ENCODE measurements around the gene CSTPP1. TPM values are rescaled to one million over a fixed set of nuclear protein-coding genes. Genes with fewer than 3 reads are reported as not detected.

Gene CSTPP1
- total RNA-seq, 1 experiment from 2014 or later = 88.3 TPM

- TF ChIP-seq, protein P1, sequence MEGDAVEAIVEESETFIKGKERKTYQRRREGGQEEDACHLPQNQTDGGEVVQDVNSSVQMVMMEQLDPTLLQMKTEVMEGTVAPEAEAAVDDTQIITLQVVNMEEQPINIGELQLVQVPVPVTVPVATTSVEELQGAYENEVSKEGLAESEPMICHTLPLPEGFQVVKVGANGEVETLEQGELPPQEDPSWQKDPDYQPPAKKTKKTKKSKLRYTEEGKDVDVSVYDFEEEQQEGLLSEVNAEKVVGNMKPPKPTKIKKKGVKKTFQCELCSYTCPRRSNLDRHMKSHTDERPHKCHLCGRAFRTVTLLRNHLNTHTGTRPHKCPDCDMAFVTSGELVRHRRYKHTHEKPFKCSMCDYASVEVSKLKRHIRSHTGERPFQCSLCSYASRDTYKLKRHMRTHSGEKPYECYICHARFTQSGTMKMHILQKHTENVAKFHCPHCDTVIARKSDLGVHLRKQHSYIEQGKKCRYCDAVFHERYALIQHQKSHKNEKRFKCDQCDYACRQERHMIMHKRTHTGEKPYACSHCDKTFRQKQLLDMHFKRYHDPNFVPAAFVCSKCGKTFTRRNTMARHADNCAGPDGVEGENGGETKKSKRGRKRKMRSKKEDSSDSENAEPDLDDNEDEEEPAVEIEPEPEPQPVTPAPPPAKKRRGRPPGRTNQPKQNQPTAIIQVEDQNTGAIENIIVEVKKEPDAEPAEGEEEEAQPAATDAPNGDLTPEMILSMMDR (conservative IDR thresholded peaks at IDR 0.05) = no peak
- no peak for TF ChIP-seq EZH2 (IDR thresholded peaks at IDR 0.05; ENCODE audit: low read depth)
- no TSS peak for BruUV-seq (replicated peaks)
- CTCF ChIA-PET = no interaction called here
- Histone ChIP-seq H3K27me3 (ENCODE audit: insufficient read depth, low read depth) (no peaks in the 10 kb centered on the region), H2AFZ (no peak overlapping the region), H3K9me2 (ENCODE audit: insufficient read depth) (no peaks in the 10 kb centered on the region), H4K20me1 (ENCODE audit: insufficient read depth) (peaks cover 24% of the 10 kb centered on the region), H3K4me2 (no peak overlapping the region), H3K36me3 (ENCODE audit: low read depth) (peaks cover 17% of the 10 kb centered on the region), H3K4me3 (no peak overlapping the region), H3K79me2 (ENCODE audit: low read depth) (no peaks in the 10 kb centered on the region), H3K9me3 (ENCODE audit: insufficient read depth, low read depth) (no peaks in the 10 kb centered on the region), H3F3A (ENCODE audit: insufficient read depth, low read depth) (peaks cover 29% of the 10 kb centered on the region; the same call in 1 of the 2 replicates), H3K4me1 (replicated peaks; ENCODE audit: insufficient read depth) (no peaks in the 10 kb centered on the region), H3K27ac (no peak overlapping the region)
- intact Hi-C loops (cut with micrococcal nuclease; ENCODE audit: unreplicated experiment) = no loop called here
- DNase-seq = no peak
- POLR2A ChIA-PET (ENCODE audit: unreplicated experiment) = interaction anchor here (0.5 kb wide), 1 partner anchor 249 kb away, joined by 9 read pairs; no protein-coding TSS in a partner anchor
Measured at GRCh38 chr11:47164321-47164720, 227.8 kb downstream of the CSTPP1 start.

- Histone ChIP-seq H3F3A (ENCODE audit: insufficient read depth, low read depth) (peaks cover 32% of the 10 kb centered on the region; the same call in 1 of the 2 replicates), H3K36me3 (ENCODE audit: low read depth) (peaks cover 24% of the 10 kb centered on the region), H3K27ac (no peak overlapping the region), H3K4me2 (no peak overlapping the region), H3K4me1 (replicated peaks; ENCODE audit: insufficient read depth) (no peaks in the 10 kb centered on the region), H4K20me1 (ENCODE audit: insufficient read depth) (peaks cover 24% of the 10 kb centered on the region), H3K4me3 (no peak overlapping the region), H2AFZ (no peak overlapping the region), H3K79me2 (ENCODE audit: low read depth) (no peaks in the 10 kb centered on the region), H3K9me2 (ENCODE audit: insufficient read depth) (no peaks in the 10 kb centered on the region), H3K27me3 (ENCODE audit: insufficient read depth, low read depth) (no peaks in the 10 kb centered on the region), H3K9me3 (ENCODE audit: insufficient read depth, low read depth) (no peaks in the 10 kb centered on the region)
- DNase-seq = no peak
- no peak for TF ChIP-seq EZH2 (IDR thresholded peaks at IDR 0.05; ENCODE audit: low read depth)
- TF ChIP-seq, protein P1 (conservative IDR thresholded peaks at IDR 0.05) = no peak
- CTCF ChIA-PET = no interaction called here
- intact Hi-C loops (cut with micrococcal nuclease; ENCODE audit: unreplicated experiment) = no loop called here
- no TSS peak for BruUV-seq (replicated peaks)
- POLR2A ChIA-PET (ENCODE audit: unreplicated experiment) = no interaction called here
Measured at GRCh38 chr11:47165253-47165840, 228.8 kb downstream of the CSTPP1 start.

DNA sequence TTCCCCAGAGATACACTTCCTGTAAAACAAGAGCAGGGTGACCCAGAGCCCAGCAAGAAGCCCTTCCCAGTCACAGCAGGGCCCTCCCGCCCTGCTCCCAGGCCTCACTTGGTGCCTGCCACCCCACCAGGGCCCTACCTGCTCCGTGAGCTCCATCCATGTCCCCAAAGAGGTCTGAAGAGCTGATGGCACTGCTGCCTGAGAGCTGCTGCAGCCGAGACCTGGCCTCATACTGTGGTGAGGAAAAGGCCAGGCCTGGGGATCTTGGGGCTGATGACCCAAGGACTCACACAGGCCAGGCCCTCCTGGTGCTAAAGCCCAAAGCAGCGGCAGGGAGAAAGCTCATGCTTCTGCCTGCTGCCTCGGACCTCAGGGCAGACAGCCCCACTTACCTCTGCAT lies 229.8 kb downstream of the CSTPP1 start:
- Histone ChIP-seq H3K9me3 (ENCODE audit: insufficient read depth, low read depth) (no peaks in the 10 kb centered on the region), H3K4me1 (replicated peaks; ENCODE audit: insufficient read depth) (no peaks in the 10 kb centered on the region), H3F3A (ENCODE audit: insufficient read depth, low read depth) (peaks cover 27% of the 10 kb centered on the region; the same call in 1 of the 2 replicates), H3K4me2 (no peak overlapping the region), H2AFZ (no peak overlapping the region), H3K79me2 (ENCODE audit: low read depth) (no peaks in the 10 kb centered on the region), H3K9me2 (ENCODE audit: insufficient read depth) (no peaks in the 10 kb centered on the region), H3K4me3 (no peak overlapping the region), H3K27me3 (ENCODE audit: insufficient read depth, low read depth) (no peaks in the 10 kb centered on the region), H4K20me1 (ENCODE audit: insufficient read depth) (peaks cover 25% of the 10 kb centered on the region), H3K27ac (no peak overlapping the region), H3K36me3 (ENCODE audit: low read depth) (peaks cover 34% of the 10 kb centered on the region)
- BruUV-seq (replicated peaks) = no TSS peak
- DNase-seq = peak in 1 of 2 experiments; percentile 5
- ChIA-PET POLR2A (ENCODE audit: unreplicated experiment) (no interaction called here), CTCF (no interaction called here)
- intact Hi-C loops (cut with micrococcal nuclease; ENCODE audit: unreplicated experiment) = no loop called here
- TF ChIP-seq, protein P1 (conservative IDR thresholded peaks at IDR 0.05) = no peak
- TF ChIP-seq EZH2 (IDR thresholded peaks at IDR 0.05; ENCODE audit: low read depth) = no peak
